ENCODE results near the gene TMEM163. TPM values are rescaled to one million over a fixed set of nuclear protein-coding genes. Genes with fewer than 3 reads are reported as not detected.

The TMEM163 gene
- total and polyA plus RNA-seq, 8 donors, result 14.8 to 30.5 (median 20.5) TPM

DNA sequence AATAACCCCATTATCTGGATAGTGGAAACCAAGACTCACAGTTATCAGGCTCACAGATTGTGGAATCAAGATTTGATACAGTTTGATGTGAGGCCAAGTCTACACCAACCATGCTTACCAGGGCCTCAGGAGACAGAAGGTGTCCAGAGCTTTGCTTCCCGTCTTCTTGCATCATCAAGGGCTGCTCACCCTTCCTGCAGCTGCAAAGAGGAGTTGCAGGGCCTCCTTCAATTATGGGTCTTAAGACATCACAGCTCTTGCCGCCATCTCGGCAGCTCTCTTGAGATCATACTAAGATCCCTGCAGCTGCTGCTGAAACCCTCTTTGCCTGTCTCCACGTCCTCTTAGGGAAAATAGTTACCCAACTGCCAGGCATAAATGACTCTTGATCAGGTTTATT lies 288.9 kb downstream of the TMEM163 start:
- H3K4me1 ChIP-seq, result peaks cover 41 to 48% (median 43%) of the 10 kb centered on the region in 3 donors
- DNase-seq, result no peak
- TF ChIP-seq, protein P1, sequence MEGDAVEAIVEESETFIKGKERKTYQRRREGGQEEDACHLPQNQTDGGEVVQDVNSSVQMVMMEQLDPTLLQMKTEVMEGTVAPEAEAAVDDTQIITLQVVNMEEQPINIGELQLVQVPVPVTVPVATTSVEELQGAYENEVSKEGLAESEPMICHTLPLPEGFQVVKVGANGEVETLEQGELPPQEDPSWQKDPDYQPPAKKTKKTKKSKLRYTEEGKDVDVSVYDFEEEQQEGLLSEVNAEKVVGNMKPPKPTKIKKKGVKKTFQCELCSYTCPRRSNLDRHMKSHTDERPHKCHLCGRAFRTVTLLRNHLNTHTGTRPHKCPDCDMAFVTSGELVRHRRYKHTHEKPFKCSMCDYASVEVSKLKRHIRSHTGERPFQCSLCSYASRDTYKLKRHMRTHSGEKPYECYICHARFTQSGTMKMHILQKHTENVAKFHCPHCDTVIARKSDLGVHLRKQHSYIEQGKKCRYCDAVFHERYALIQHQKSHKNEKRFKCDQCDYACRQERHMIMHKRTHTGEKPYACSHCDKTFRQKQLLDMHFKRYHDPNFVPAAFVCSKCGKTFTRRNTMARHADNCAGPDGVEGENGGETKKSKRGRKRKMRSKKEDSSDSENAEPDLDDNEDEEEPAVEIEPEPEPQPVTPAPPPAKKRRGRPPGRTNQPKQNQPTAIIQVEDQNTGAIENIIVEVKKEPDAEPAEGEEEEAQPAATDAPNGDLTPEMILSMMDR (IDR thresholded peaks at IDR 0.05), result no peak
- WGBS, 2 donors, result 77 to 80% methylated on average over 4 of the region's 4 CpGs
- no peaks in the 10 kb centered on the region for H3K36me3 ChIP-seq
- intact Hi-C loops (cut with DNase I), result no loop called here
- no peak for ATAC-seq
- no peak for FAIRE-seq
- H3K4me3 ChIP-seq, result no peak overlapping the region
- peak overlapping the region in 3 of 4 donors; percentile 63 to 88 (median 79) for H3K27ac ChIP-seq
- H3K27me3 ChIP-seq, result no peaks in the 10 kb centered on the region
- H3K9me3 ChIP-seq, result no peaks in the 10 kb centered on the region

DNA sequence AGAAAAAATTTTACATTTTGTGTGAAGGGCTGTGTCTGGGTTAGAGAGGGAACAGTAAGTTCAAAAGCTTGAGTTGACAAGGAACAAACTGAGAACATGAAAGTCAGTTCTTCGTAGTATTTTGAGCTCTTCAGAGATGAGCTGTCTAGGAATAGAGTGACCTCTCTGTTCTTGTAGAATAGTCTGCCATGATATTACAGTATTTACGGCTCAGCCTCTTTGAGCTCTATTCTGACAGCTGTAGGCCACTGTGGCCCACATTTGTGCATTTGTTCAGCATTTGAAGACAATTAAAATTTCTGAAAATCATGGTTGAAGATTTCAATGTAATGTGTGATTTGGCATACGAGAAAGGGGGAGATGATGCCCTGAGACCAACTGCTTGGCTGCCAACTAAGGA lies 292.1 kb downstream of the TMEM163 start:
- Histone ChIP-seq H3K27ac (no peak overlapping the region), H3K36me3 (peaks cover 0 to 3% (median 0%) of the 10 kb centered on the region in 3 donors), H3K4me3 (no peak overlapping the region), H3K4me1 (peaks cover 16 to 19% (median 18%) of the 10 kb centered on the region in 3 donors), H3K9me3 (no peaks in the 10 kb centered on the region), H3K27me3 (no peaks in the 10 kb centered on the region)
- ATAC-seq (no peak), FAIRE-seq (no peak), DNase-seq (no peak)
- TF ChIP-seq, protein P1 (IDR thresholded peaks at IDR 0.05), result no peak
- 90 to 94% methylated on average over 3 of the region's 3 CpGs for WGBS, 2 donors
- intact Hi-C loops (cut with DNase I), result no loop called here

DNA sequence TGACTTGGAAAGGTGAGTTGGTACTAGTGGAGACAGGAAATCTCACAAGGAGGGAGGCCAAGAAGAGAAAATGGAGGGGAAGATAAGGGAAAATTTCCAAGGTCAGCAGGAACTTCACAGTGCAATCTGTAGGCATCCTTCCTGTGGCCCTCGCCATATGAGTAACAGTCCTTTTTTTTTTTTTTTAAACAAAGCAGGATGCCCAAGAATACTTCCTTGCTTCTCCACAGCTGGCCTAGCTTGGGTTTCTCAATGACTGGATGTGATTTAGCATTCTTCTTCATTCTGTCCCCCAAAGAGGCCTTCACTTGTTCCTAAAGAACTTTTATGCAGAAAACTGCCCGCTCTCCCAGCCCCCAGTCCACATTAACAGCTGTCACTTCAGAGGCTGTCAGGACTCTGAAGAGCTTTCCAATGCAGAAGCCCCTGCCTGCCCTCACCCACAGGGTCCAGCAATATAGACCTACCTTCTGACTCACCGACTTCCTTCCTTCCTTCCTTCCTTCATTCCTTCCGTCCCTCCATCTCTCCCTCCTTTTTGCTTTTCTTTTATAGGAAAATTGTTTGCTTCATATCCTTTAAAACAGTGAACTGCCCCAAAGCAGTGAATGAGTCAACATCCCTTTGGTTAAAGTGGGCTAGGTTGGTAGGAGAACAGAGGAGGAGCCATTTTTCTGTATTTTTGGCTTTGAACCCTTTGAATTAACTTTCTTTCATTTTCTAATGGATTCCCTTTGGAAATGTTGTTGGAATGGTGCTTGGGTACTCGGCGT lies 292.9 kb downstream of the TMEM163 start:
- Histone ChIP-seq H3K27ac (no peak overlapping the region), H3K9me3 (no peaks in the 10 kb centered on the region), H3K36me3 (peaks cover 0 to 3% (median 0%) of the 10 kb centered on the region in 3 donors), H3K4me1 (peaks cover 8 to 11% (median 10%) of the 10 kb centered on the region in 3 donors), H3K27me3 (no peaks in the 10 kb centered on the region), H3K4me3 (no peak overlapping the region)
- DNase-seq (no peak), FAIRE-seq (no peak), ATAC-seq (no peak)
- intact Hi-C loops (cut with DNase I), result no loop called here
- TF ChIP-seq, protein P1 (IDR thresholded peaks at IDR 0.05), result no peak
- 91 to 95% methylated on average over 6 of the region's 6 CpGs for WGBS, 2 donors

DNA sequence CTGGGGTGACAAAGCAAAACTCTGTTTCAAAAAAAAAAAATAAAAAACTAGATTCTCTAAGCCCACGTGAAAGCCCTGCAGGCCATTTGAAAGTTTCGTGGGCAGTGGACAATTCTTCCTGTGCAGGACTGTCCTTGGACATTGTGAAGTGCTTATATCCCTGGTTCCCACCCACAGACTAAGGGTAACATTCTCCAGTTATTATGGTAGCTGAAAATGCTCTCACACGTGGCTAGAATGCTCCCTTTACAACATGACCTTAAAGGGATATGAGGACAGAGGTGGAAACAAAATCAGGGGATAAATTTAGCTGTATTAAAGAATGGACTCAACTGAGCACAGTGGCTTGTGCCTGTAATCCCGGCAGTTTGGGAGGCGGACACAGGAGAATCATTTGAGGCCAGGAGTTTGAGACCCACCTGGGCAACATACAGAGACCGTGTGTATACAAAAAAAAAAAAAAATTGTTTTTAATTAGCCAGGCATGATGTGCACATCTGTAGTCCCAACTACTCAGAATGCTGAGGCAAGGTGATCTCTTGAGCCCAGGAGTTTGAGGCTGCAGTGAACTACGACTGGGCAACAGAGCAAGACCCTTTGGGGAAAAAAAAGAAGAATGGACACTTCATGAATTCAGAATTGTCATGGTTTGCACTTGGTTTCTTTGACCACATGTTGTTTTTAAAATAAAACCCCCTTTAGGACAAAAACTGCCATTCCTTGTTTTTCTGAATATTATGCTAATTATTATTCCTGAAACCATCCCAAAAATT lies 297.1 kb downstream of the TMEM163 start:
- FAIRE-seq (no peak), ATAC-seq (no peak), DNase-seq (no peak)
- TF ChIP-seq, protein P1 (IDR thresholded peaks at IDR 0.05), result no peak
- no peaks in the 10 kb centered on the region for H3K27me3 ChIP-seq
- peaks cover 0 to 3% (median 0%) of the 10 kb centered on the region in 3 donors for H3K36me3 ChIP-seq
- H3K4me3 ChIP-seq, result no peak overlapping the region
- no peaks in the 10 kb centered on the region for H3K9me3 ChIP-seq
- peaks cover 0 to 5% (median 4%) of the 10 kb centered on the region in 3 donors for H3K4me1 ChIP-seq
- intact Hi-C loops (cut with DNase I), result no loop called here
- 85 to 90% methylated on average over 7 of the region's 7 CpGs for WGBS, 2 donors
- H3K27ac ChIP-seq, result no peak overlapping the region
